ENCODE results near the gene BARX2.

- TF ChIP-seq EZH2 (IDR thresholded peaks at IDR 0.05; ENCODE audit: borderline replicate concordance, low read length), result no peak
- TF ChIP-seq CTCF (IDR thresholded peaks at IDR 0.05; ENCODE audit: low read length), result no peak
Measured at GRCh38 chr11:129375751-129376657, at the start of gene BARX2.
